HepG2 (cell line): ENCODE measurements around the gene KCTD21. TPM values are rescaled to one million over a fixed set of nuclear protein-coding genes. Genes with fewer than 3 reads are reported as not detected.

Source experiments
- CREB1 ChIP-seq, 2 experiments: fragments of 450-650 bp in 1 of 2; IDR thresholded peaks; 2 replicates each; pipeline ENCODE4 v1.6.1; 2016 to 2017; ENCODE audit warnings: control low read depth in 1 of 2, mild to moderate bottlenecking in 1 of 2, missing compliant biosample characterization in 1 of 2, missing genetic modification characterization in 1 of 2
- ETV6 ChIP-seq: sonication (generic); formaldehyde crosslinking; conservative IDR thresholded peaks from 2 replicates; pipeline ENCODE4 v1.4.0; 2020; ENCODE audit warnings: missing genetic modification reagents
- HDAC1 ChIP-seq: sonication (generic); formaldehyde crosslinking; IDR thresholded peaks from 2 replicates; pipeline ENCODE4 v1.5.1; 2020; ENCODE audit warnings: mild to moderate bottlenecking, missing genetic modification reagents
- KDM5B ChIP-seq: sonication (generic); formaldehyde crosslinking; IDR thresholded peaks from 2 replicates; pipeline ENCODE4 v1.4.0; 2020; ENCODE audit warnings: missing genetic modification reagents, mild to moderate bottlenecking, borderline replicate concordance
- KMT2B ChIP-seq: IDR thresholded peaks from 2 replicates; pipeline ENCODE4 v1.6.1; 2016; ENCODE audit warnings: missing genetic modification reagents, missing compliant biosample characterization
- RORA ChIP-seq: sonication (generic); formaldehyde crosslinking; IDR thresholded peaks from 2 replicates; pipeline ENCODE4 v1.5.0; 2020; ENCODE audit warnings: mild to moderate bottlenecking, missing genetic modification reagents, moderate library complexity
- SIN3B ChIP-seq: fragments of 150-350 bp; IDR thresholded peaks from 2 replicates; pipeline ENCODE4 v1.6.1; 2014; ENCODE audit warnings: low read length
- SMARCC2 ChIP-seq: fragments of 450-650 bp; IDR thresholded peaks from 2 replicates; pipeline ENCODE4 v1.6.1; 2017; ENCODE audit warnings: antibody characterized with exemption, mild to moderate bottlenecking
- SP140L ChIP-seq: sonication (generic); formaldehyde crosslinking; IDR thresholded peaks from 2 replicates; pipeline ENCODE4 v1.4.0; 2020; ENCODE audit warnings: missing genetic modification reagents, borderline replicate concordance
- SP5 ChIP-seq: IDR thresholded peaks from 2 replicates; pipeline ENCODE4 v1.6.1; 2016; ENCODE audit warnings: low read depth, borderline replicate concordance
- ZNF24 ChIP-seq: fragments of 450-650 bp; IDR thresholded peaks from 2 replicates; pipeline ENCODE4 v1.6.1; 2017; ENCODE audit warnings: antibody characterized with exemption, mild to moderate bottlenecking
- ZNF282 ChIP-seq: fragments of 450-650 bp; IDR thresholded peaks from 2 replicates; pipeline ENCODE4 v1.6.1; 2018; ENCODE audit not compliant: partially characterized antibody
- ZNF333 ChIP-seq: sonication (generic); formaldehyde crosslinking; IDR thresholded peaks from 2 replicates; pipeline ENCODE4 v1.4.0; 2020; ENCODE audit warnings: mild to moderate bottlenecking, missing genetic modification reagents, borderline replicate concordance
- ZNF343 ChIP-seq: sonication (generic); formaldehyde crosslinking; IDR thresholded peaks from 2 replicates; pipeline ENCODE4 v1.4.0; 2020; ENCODE audit warnings: mild to moderate bottlenecking, missing genetic modification reagents
- ZNF556 ChIP-seq: sonication (generic); formaldehyde crosslinking; IDR thresholded peaks from 2 replicates; pipeline ENCODE4 v1.4.0; 2020; ENCODE audit warnings: mild to moderate bottlenecking, missing genetic modification reagents, borderline replicate concordance
- ZNF605 ChIP-seq: sonication (generic); formaldehyde crosslinking; IDR thresholded peaks from 2 replicates; pipeline ENCODE4 v1.8.0; 2022; ENCODE audit warnings: mild to moderate bottlenecking, missing genetic modification reagents
- polyA plus RNA-seq, 8 experiments: library from polyadenylated mRNA; depleted of rRNA in 3 of 8; stranded (reverse) in 7 of 8; unstranded in 1 of 8; fragments of >200 nt; fragmentation: Illumina TruSeq in 4 of 8; extraction: Trizol in 4 of 8; gene quantifications; 2 replicates each; pipeline versions ENCODE4 v1.2.1 to v1.2.3, GENCODE V29; 2011 to 2016; ENCODE audit warnings: low read depth in 4 of 8, missing spikeins in 1 of 8, mixed read lengths in 1 of 8; ENCODE audit not compliant: insufficient read depth in 1 of 8
- total RNA-seq, 5 experiments: library from RNA; depleted of rRNA; stranded (reverse); fragments of >200 nt; fragmentation: Illumina TruSeq; extraction: Trizol; gene quantifications; 2 replicates each; pipeline ENCODE4 v1.2.3, GENCODE V29; 2016; ENCODE audit warnings: low read depth in 1 of 5
- TF ChIP-seq, protein P1 (sequence below): sonication (generic); formaldehyde crosslinking; IDR thresholded peaks from 2 replicates; pipeline ENCODE4 v1.5.0; 2020; ENCODE audit warnings: missing genetic modification reagents
- TF ChIP-seq, protein P2 (sequence below): IDR thresholded peaks from 2 replicates; pipeline ENCODE4 v1.6.1; 2018; ENCODE audit warnings: missing genetic modification reagents, mild to moderate bottlenecking, missing compliant biosample characterization
- TF ChIP-seq, protein P3 (sequence below): IDR thresholded peaks from 2 replicates; pipeline ENCODE4 v1.6.1; 2016; ENCODE audit warnings: low read depth, borderline replicate concordance
- TF ChIP-seq, protein P4 (sequence below): sonication (generic); formaldehyde crosslinking; IDR thresholded peaks from 2 replicates; pipeline ENCODE4 v1.8.1; 2023; ENCODE audit warnings: mild to moderate bottlenecking, missing genetic modification reagents
- TF ChIP-seq, protein P5 (sequence below), 2 experiments: sonication (generic) in 1 of 2; formaldehyde crosslinking in 1 of 2; IDR thresholded peaks; 2 replicates each; pipeline versions ENCODE4 v1.5.1 to v1.6.1; 2011 to 2020; ENCODE audit warnings: borderline replicate concordance in 1 of 2, low read depth in 1 of 2, low read length in 1 of 2, mild to moderate bottlenecking in 1 of 2, missing genetic modification reagents in 1 of 2, moderate library complexity in 1 of 2

KCTD21 gene
- total and polyA plus RNA-seq, 2 of the 13 experiments (the other 11 are each of a cell fraction or from before 2014, with no cell fraction given): 3.1 to 13.5 TPM

DNA sequence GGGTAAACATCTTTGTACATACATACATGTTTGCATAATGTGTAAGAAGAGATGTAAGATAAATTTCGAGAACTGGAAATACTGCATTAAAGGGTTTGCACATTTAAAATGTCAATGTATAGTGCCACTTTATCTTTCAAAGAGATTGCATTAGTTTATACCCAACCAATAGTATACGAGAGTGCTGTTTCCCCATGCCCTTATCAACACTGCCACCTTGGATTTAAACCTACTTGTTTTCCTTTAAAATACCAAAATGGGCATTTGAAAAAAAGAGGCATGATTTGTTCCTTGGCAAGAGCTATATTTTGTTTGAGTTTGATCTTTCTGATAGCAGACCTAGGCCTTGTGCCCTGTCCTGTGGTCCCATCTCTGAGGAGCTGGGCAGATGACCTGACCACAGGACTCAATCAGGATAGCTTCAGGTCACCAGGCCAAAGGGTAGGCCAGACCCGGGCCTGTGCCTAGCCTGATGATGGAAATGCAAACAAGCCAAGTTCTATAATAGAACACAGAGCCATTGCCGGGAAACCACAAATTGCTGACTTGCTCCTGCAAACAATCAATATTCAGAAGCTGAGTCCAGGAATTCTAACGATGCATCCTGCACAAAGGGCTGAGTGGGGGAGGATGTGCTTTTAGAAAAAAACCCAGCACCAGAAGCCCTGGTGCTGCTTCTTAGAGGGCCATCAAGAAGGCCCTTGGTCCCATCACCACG, 32.1 kb downstream of the KCTD21 start (continued):
- no peak for TF ChIP-seq ZNF333 (CRISPR knock-in tag)
- TF ChIP-seq, protein P1, sequence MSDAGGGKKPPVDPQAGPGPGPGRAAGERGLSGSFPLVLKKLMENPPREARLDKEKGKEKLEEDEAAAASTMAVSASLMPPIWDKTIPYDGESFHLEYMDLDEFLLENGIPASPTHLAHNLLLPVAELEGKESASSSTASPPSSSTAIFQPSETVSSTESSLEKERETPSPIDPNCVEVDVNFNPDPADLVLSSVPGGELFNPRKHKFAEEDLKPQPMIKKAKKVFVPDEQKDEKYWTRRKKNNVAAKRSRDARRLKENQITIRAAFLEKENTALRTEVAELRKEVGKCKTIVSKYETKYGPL: no peak
- TF ChIP-seq, protein P2, sequence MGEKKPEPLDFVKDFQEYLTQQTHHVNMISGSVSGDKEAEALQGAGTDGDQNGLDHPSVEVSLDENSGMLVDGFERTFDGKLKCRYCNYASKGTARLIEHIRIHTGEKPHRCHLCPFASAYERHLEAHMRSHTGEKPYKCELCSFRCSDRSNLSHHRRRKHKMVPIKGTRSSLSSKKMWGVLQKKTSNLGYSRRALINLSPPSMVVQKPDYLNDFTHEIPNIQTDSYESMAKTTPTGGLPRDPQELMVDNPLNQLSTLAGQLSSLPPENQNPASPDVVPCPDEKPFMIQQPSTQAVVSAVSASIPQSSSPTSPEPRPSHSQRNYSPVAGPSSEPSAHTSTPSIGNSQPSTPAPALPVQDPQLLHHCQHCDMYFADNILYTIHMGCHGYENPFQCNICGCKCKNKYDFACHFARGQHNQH (CRISPR knock-in tag): peak; percentile 98
- TF ChIP-seq KDM5B (CRISPR knock-in tag): peak; percentile 69; the same call in 1 of the 2 replicates
- TF ChIP-seq SP140L (CRISPR knock-in tag): peak; percentile 56; the same call in 1 of the 2 replicates
- 0 out of 2 replicates have a peak, but pooled peaks have one; percentile 88 for TF ChIP-seq RORA (CRISPR knock-in tag)
- no peak for TF ChIP-seq ETV6
- no peak for TF ChIP-seq ZNF605 (CRISPR knock-in tag)
- peak; percentile 87 for TF ChIP-seq HDAC1
- TF ChIP-seq, protein P3, sequence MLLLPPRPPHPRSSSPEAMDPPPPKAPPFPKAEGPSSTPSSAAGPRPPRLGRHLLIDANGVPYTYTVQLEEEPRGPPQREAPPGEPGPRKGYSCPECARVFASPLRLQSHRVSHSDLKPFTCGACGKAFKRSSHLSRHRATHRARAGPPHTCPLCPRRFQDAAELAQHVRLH (CRISPR knock-in tag): peak; percentile 75; the same call in 1 of the 2 replicates
- TF ChIP-seq ZNF24: no peak
- no peak; the same call in 1 of the 2 replicates for TF ChIP-seq ZNF556
- TF ChIP-seq SMARCC2: no peak
- no peak for TF ChIP-seq CREB1 (IDR thresholded peaks at IDR 0.05)
- peak; percentile 77 for TF ChIP-seq CREB1 (CRISPR knock-in tag; IDR thresholded peaks at IDR 0.05)
- 0 out of 2 replicates have a peak, but pooled peaks have one; percentile 64 for TF ChIP-seq ZNF343
- TF ChIP-seq, protein P4, sequence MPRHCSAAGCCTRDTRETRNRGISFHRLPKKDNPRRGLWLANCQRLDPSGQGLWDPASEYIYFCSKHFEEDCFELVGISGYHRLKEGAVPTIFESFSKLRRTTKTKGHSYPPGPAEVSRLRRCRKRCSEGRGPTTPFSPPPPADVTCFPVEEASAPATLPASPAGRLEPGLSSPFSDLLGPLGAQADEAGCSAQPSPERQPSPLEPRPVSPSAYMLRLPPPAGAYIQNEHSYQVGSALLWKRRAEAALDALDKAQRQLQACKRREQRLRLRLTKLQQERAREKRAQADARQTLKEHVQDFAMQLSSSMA (CRISPR knock-in tag): peak; percentile 51; the same call in 1 of the 2 replicates
- TF ChIP-seq SIN3B: no peak
- TF ChIP-seq SP5 (CRISPR knock-in tag): 0 out of 2 replicates have a peak, but pooled peaks have one; percentile 37
- TF ChIP-seq ZNF282: no peak
- TF ChIP-seq, protein P5, sequence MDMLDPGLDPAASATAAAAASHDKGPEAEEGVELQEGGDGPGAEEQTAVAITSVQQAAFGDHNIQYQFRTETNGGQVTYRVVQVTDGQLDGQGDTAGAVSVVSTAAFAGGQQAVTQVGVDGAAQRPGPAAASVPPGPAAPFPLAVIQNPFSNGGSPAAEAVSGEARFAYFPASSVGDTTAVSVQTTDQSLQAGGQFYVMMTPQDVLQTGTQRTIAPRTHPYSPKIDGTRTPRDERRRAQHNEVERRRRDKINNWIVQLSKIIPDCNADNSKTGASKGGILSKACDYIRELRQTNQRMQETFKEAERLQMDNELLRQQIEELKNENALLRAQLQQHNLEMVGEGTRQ (IDR thresholded peaks at IDR 0.05; ENCODE audit: low read depth, low read length): no peak
- TF ChIP-seq, protein P5 (CRISPR knock-in tag; IDR thresholded peaks at IDR 0.05; ENCODE audit: borderline replicate concordance): no peak
- TF ChIP-seq KMT2B: no peak
